CD14-positive monocyte (primary cell): Measurements from ENCODE around the gene HNRNPUL1. TPM values are rescaled to one million over a fixed set of nuclear protein-coding genes. Genes with fewer than 3 reads are reported as not detected.

Experiments used
- DNase-seq, 3 donors: peaks; one replicate each; pipeline ENCODE4 v3.0.0-alpha.2; 2011 to 2022
- H2AFZ ChIP-seq: 2 replicates; pipeline ENCODE4 v1.6.0; 2012; ENCODE audit warnings: mild to moderate bottlenecking, low read depth, low read length, inconsistent platforms; ENCODE audit not compliant: insufficient read depth, poor library complexity, severe bottlenecking
- H3K27ac ChIP-seq, 2 donors: 1 replicate in 1 of 2; 2 replicates in 1 of 2; pipeline ENCODE4 v1.5.1; 2012 to 2013; ENCODE audit warnings: low read length in 2 of 2, control low read depth in 1 of 2, inconsistent platforms in 1 of 2, low read depth in 1 of 2, mild to moderate bottlenecking in 1 of 2
- H3K27me3 ChIP-seq, 2 donors: one replicate each; pipeline versions ENCODE4 v1.6.0 to v1.6.1; 2011 to 2013; ENCODE audit warnings: low read length in 2 of 2; ENCODE audit not compliant: control insufficient read depth in 2 of 2, insufficient read depth in 2 of 2
- H3K36me3 ChIP-seq, 2 donors: replicated peaks in 1 of 2; 1 replicate in 1 of 2; 2 replicates in 1 of 2; pipeline versions ENCODE4 v1.5.1 to v1.6.1; 2012 to 2013; ENCODE audit warnings: low read length in 2 of 2, control low read depth in 1 of 2, inconsistent platforms in 1 of 2, mild to moderate bottlenecking in 1 of 2; ENCODE audit not compliant: insufficient read depth in 2 of 2, control insufficient read depth in 1 of 2
- H3K4me1 ChIP-seq, 2 donors: 1 replicate in 1 of 2; 2 replicates in 1 of 2; pipeline versions ENCODE4 v1.5.1 to v1.6.1; 2012 to 2013; ENCODE audit warnings: low read length in 2 of 2, control low read depth in 1 of 2, inconsistent platforms in 1 of 2, mild to moderate bottlenecking in 1 of 2, moderate library complexity in 1 of 2; ENCODE audit not compliant: insufficient read depth in 2 of 2, control insufficient read depth in 1 of 2
- H3K4me2 ChIP-seq: replicated peaks from 2 replicates; pipeline ENCODE3; 2012; ENCODE audit warnings: low read length, moderate library complexity, mild to moderate bottlenecking; ENCODE audit not compliant: poor library complexity, severe bottlenecking; ENCODE audit errors: extremely low read depth
- H3K4me3 ChIP-seq, 3 experiments: fragments of 200-600 bp in 1 of 3; sonication (generic) in 1 of 3; replicated peaks in 1 of 3; 1 replicate in 2 of 3; 2 replicates in 1 of 3; pipeline ENCODE4 v1.5.1; 2011 to 2013; ENCODE audit warnings: low read length in 3 of 3, mild to moderate bottlenecking in 3 of 3, control low read depth in 2 of 3, low read depth in 2 of 3, inconsistent platforms in 1 of 3, moderate library complexity in 1 of 3
- H3K79me2 ChIP-seq: 2 replicates; pipeline ENCODE4 v1.6.0; 2012; ENCODE audit warnings: mild to moderate bottlenecking, control low read depth, inconsistent platforms, low read length, moderate library complexity; ENCODE audit not compliant: insufficient read depth
- H3K9ac ChIP-seq: 2 replicates; pipeline ENCODE4 v1.6.0; 2017; ENCODE audit warnings: low read length, mild to moderate bottlenecking; ENCODE audit not compliant: insufficient read depth, poor library complexity, severe bottlenecking
- H3K9me3 ChIP-seq, 2 donors: replicated peaks in 1 of 2; 1 replicate in 1 of 2; 2 replicates in 1 of 2; pipeline versions ENCODE4 v1.5.1 to v1.6.1; 2012 to 2013; ENCODE audit warnings: low read length in 2 of 2, control low read depth in 1 of 2; ENCODE audit not compliant: control insufficient read depth in 1 of 2, insufficient read depth in 1 of 2
- H4K20me1 ChIP-seq: 2 replicates; pipeline ENCODE4 v1.6.0; 2012; ENCODE audit warnings: mild to moderate bottlenecking, low read length, control low read depth, moderate library complexity; ENCODE audit not compliant: insufficient read depth
- H3K27ac Mint-ChIP-seq, 7 donors: one replicate each; pipeline ENCODE4 v1.8.0; 2020; ENCODE audit warnings: mild to moderate bottlenecking in 7 of 7, mixed read lengths in 7 of 7, moderate library complexity in 6 of 7, inconsistent platforms in 2 of 7
- H3K27me3 Mint-ChIP-seq, 3 donors: one replicate each; pipeline ENCODE4 v1.8.0; 2021 to 2022; ENCODE audit warnings: low read depth in 3 of 3, mild to moderate bottlenecking in 3 of 3, mixed read lengths in 3 of 3, moderate library complexity in 3 of 3, inconsistent platforms in 1 of 3
- H3K36me3 Mint-ChIP-seq, 2 donors: one replicate each; pipeline ENCODE4 v1.8.0; 2020; ENCODE audit warnings: mixed read lengths in 2 of 2, inconsistent platforms in 1 of 2, mild to moderate bottlenecking in 1 of 2
- H3K4me1 Mint-ChIP-seq: one replicate; pipeline ENCODE4 v1.8.0; 2020; ENCODE audit warnings: mild to moderate bottlenecking, mixed read lengths
- H3K4me3 Mint-ChIP-seq, 2 donors: one replicate each; pipeline ENCODE4 v1.8.0; 2020; ENCODE audit warnings: mild to moderate bottlenecking in 2 of 2, mixed read lengths in 2 of 2, moderate library complexity in 1 of 2
- H3K9me3 Mint-ChIP-seq, 7 donors: one replicate each; pipeline ENCODE4 v1.8.0; 2020 to 2022; ENCODE audit warnings: mixed read lengths in 7 of 7, mild to moderate bottlenecking in 6 of 7, moderate library complexity in 6 of 7, inconsistent platforms in 2 of 7
- CTCF ChIP-seq: fragments of 200-600 bp; IDR thresholded peaks from one replicate; pipeline ENCODE4 v1.8.0; 2022; ENCODE audit warnings: antibody characterized with exemption, mild to moderate bottlenecking
- WGBS: methylation state at CpG from one replicate; pipeline ENCODE4 v1.1.5; 2013; ENCODE audit warnings: missing lambda C conversion rate; ENCODE audit not compliant: insufficient coverage; 5-methylcytosine and 5-hydroxymethylcytosine counted together
- intact Hi-C, 2 donors: fragments of 100-400 bp; cut with micrococcal nuclease; formaldehyde crosslinking; loops; one replicate each; pipeline versions ENCODE4 v1.15.0 to v1.15.1; 2023
- polyA plus RNA-seq, 3 donors: library from polyadenylated mRNA; depleted of rRNA in 1 of 3; unstranded in 2 of 3; stranded (reverse) in 1 of 3; fragments of 300-500 nt in 2 of 3; fragments of >200 nt in 1 of 3; fragmentation: Illumina TruSeq in 2 of 3; gene quantifications; 1 replicate in 2 of 3; 2 replicates in 1 of 3; pipeline ENCODE4 v1.2.3, GENCODE V29; 2012 to 2021

Gene HNRNPUL1
- polyA plus RNA-seq, 3 donors, result 22.6 to 55.3 (median 30.3) TPM

DNA sequence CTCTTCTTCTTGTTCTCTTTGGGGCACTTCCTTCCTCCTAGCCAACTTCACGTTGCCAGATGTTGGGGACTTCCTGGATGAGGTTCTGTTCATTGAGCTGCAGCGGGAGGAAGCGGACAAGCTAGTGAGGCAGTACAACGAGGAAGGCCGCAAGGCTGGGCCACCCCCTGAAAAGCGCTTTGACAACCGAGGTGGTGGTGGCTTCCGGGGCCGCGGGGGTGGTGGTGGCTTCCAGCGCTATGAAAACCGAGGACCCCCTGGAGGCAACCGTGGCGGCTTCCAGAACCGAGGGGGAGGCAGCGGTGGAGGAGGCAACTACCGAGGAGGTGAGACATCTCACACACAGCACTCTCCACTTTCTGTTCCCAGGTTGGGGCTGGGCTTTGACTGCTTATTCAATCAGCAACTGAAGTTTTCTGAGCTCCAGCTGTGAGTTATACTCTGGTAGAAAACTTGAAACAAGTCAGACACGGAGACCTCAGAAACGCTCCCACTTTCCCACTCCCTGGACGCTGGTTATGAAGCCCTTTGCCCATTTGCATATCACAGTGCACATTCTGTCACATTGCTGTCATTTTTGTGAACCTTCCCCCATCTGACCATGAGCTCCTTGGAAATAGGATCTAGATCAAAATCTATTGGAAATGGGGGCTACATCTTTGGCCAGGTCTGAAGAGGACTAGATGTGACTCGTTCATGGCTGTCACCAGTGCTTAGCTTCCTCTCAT, 38.6 kb downstream of the HNRNPUL1 start:
- Mint-ChIP-seq H3K4me3 (no peak overlapping the region), H3K27ac (peak overlapping the region; percentile 20 to 85 (median 81)), H3K9me3 (no peaks in the 10 kb centered on the region), H3K36me3 (peaks cover 81 to 94% of the 10 kb centered on the region in 2 donors), H3K27me3 (no peaks in the 10 kb centered on the region), H3K4me1 (peaks cover 58% of the 10 kb centered on the region)
- TF ChIP-seq CTCF, result no peak
- H3K36me3 ChIP-seq, result peaks cover 85 to 88% of the 10 kb centered on the region in 2 donors
- peak overlapping the region; percentile 11 to 55 for H3K27ac ChIP-seq
- WGBS, result 20% methylated on average over 13 of the region's 21 CpGs
- H3K9me3 ChIP-seq, result no peaks in the 10 kb centered on the region
- DNase-seq, result peak in 1 of 3 donors; percentile 65
- no peak overlapping the region for H3K4me2 ChIP-seq
- H2AFZ ChIP-seq, result no peak overlapping the region
- no peaks in the 10 kb centered on the region for H3K27me3 ChIP-seq
- no peak overlapping the region for H3K4me3 ChIP-seq
- peaks cover 80% of the 10 kb centered on the region for H4K20me1 ChIP-seq
- H3K9ac ChIP-seq, result no peak overlapping the region
- intact Hi-C loops, result loop anchor here in 1 of 2 donors (10.0 kb wide), 1 partner anchor 168 kb away; no protein-coding TSS in a partner anchor
- H3K79me2 ChIP-seq, result peaks cover 53% of the 10 kb centered on the region
- H3K4me1 ChIP-seq, result peaks cover 32 to 46% of the 10 kb centered on the region in 2 donors

- peaks cover 71 to 86% of the 10 kb centered on the region in 2 donors for H3K36me3 Mint-ChIP-seq
- no peak overlapping the region for H3K4me2 ChIP-seq
- H3K27me3 ChIP-seq, result no peaks in the 10 kb centered on the region
- no peak overlapping the region for H3K4me3 Mint-ChIP-seq
- peaks cover 74 to 76% of the 10 kb centered on the region in 2 donors for H3K36me3 ChIP-seq
- DNase-seq, result no peak
- H3K27ac Mint-ChIP-seq, result peak overlapping the region in 3 of 7 donors; percentile 54 to 75 (median 58)
- intact Hi-C loops, result loop anchor here in 1 of 2 donors (10.0 kb wide), 1 partner anchor 169 kb away; no protein-coding TSS in a partner anchor
- H3K9me3 Mint-ChIP-seq, result no peaks in the 10 kb centered on the region
- no peaks in the 10 kb centered on the region for H3K9me3 ChIP-seq
- no peak overlapping the region for H3K4me3 ChIP-seq
- peak overlapping the region in 1 of 2 donors; percentile 95 for H3K27ac ChIP-seq
- H2AFZ ChIP-seq, result no peak overlapping the region
- H3K27me3 Mint-ChIP-seq, result no peaks in the 10 kb centered on the region
- TF ChIP-seq CTCF, result no peak
- peaks cover 46% of the 10 kb centered on the region for H3K79me2 ChIP-seq
- H3K4me1 Mint-ChIP-seq, result peaks cover 59% of the 10 kb centered on the region
- 100% methylated on average over 8 of the region's 14 CpGs for whole genome bisulfite sequencing
- no peak overlapping the region for H3K9ac ChIP-seq
- H4K20me1 ChIP-seq, result peaks cover 69% of the 10 kb centered on the region
- peaks cover 43 to 47% of the 10 kb centered on the region in 2 donors for H3K4me1 ChIP-seq
Measured at GRCh38 chr19:41303954-41304353, 39.8 kb downstream of the HNRNPUL1 start.
